ENCODE measurements around the gene ALDH3B1.

ALDH3B1 gene

GRCh38 chr11:68066742-68067141, 56.6 kb downstream of the ALDH3B1 start:
- DNase-seq (ENCODE audit: low read depth in 3 of 3) = no peak

- DNase-seq (ENCODE audit: low read depth in 3 of 3) = no peak
Observed at GRCh38 chr11:68067991-68068390, 57.9 kb downstream of the ALDH3B1 start.

- DNase-seq (ENCODE audit: low read depth in 3 of 3) = no peak
Observed at GRCh38 chr11:68071281-68072048, 61.3 kb downstream of the ALDH3B1 start.

- no peak for DNase-seq (ENCODE audit: low read depth in 3 of 3)
Observed at GRCh38 chr11:68074584-68075352, 64.6 kb downstream of the ALDH3B1 start.

GRCh38 chr11:68076371-68077042, 66.4 kb downstream of the ALDH3B1 start:
- no peak for DNase-seq (ENCODE audit: low read depth in 3 of 3)

- no peak for DNase-seq (ENCODE audit: low read depth in 3 of 3)
Observed at GRCh38 chr11:68077617-68078582, 67.8 kb downstream of the ALDH3B1 start.
